ENCODE results near the gene INTS1.
A peak's percentile ranks its signal among the peaks of the same experiment; 100 is the strongest.

INTS1 gene

DNA sequence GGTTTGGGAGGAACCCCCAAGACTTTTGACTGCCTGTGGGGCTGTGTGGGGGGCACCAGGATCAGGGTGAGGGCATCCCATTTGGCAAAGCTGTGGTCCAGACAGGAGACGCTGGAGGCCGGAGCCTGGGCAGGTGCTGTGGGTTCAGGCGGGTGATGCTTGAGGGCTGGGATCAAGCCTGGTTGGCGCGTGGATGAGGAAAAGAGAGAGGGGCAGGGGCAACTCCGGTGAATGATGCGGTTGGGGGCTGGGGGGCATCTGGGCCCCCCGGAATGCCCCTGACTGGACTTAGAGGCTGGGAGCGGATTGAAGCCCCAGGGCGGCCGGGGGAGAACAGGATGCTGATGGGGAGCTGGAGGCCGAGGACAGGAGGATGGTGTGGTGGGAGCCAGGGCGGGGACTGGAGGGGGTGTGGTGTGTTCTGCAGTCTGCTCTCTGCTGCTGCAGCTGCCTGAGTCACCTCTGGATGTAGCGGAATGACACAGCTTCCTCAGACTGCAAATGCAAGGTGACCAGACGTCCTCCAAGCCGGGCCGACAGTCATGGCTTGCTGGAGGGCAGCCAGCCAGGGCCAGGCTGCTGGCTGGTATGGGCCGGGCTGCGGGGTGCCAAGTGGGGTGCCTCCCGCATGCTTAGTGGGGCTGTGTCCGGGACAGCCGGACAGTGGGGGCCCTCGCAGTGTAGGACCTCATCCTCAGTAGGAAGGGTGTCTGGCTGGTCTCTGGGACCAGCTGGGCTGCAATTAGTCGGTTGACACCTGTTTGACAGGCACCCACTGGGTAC, 29.5 kb upstream of the INTS1 start:
- TF ChIP-seq, protein P1, sequence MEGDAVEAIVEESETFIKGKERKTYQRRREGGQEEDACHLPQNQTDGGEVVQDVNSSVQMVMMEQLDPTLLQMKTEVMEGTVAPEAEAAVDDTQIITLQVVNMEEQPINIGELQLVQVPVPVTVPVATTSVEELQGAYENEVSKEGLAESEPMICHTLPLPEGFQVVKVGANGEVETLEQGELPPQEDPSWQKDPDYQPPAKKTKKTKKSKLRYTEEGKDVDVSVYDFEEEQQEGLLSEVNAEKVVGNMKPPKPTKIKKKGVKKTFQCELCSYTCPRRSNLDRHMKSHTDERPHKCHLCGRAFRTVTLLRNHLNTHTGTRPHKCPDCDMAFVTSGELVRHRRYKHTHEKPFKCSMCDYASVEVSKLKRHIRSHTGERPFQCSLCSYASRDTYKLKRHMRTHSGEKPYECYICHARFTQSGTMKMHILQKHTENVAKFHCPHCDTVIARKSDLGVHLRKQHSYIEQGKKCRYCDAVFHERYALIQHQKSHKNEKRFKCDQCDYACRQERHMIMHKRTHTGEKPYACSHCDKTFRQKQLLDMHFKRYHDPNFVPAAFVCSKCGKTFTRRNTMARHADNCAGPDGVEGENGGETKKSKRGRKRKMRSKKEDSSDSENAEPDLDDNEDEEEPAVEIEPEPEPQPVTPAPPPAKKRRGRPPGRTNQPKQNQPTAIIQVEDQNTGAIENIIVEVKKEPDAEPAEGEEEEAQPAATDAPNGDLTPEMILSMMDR (IDR thresholded peaks at IDR 0.05; ENCODE audit: borderline replicate concordance, control extremely low read depth, extremely low read depth, insufficient read depth, missing control alignments) = no peak
- peak; percentile 81 for DNase-seq (ENCODE audit: low spot score)
- in situ Hi-C loops (cut with MboI; ENCODE audit: low sequenced_read_pairs, unreplicated experiment) = no loop called here

DNA sequence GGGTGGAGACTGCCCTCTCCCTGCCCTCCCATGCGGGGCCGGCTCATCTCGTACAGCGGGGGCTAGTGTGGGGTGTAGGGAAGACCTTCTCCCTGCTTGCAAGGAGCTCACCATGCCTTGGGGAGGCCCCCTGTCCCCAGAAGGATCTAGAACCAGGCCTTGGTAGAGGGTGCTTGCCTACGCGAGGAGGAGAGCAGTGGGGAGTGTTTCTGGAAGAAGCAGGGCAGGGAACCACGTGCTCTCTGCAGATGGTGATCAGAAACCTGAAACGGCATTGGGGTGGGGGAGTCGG, 29.0 kb upstream of the INTS1 start:
- TF ChIP-seq, protein P1 (IDR thresholded peaks at IDR 0.05; ENCODE audit: borderline replicate concordance, control extremely low read depth, extremely low read depth, insufficient read depth, missing control alignments) = no peak
- in situ Hi-C loops (cut with MboI; ENCODE audit: low sequenced_read_pairs, unreplicated experiment) = no loop called here
- no peak for DNase-seq (ENCODE audit: low spot score)

DNA sequence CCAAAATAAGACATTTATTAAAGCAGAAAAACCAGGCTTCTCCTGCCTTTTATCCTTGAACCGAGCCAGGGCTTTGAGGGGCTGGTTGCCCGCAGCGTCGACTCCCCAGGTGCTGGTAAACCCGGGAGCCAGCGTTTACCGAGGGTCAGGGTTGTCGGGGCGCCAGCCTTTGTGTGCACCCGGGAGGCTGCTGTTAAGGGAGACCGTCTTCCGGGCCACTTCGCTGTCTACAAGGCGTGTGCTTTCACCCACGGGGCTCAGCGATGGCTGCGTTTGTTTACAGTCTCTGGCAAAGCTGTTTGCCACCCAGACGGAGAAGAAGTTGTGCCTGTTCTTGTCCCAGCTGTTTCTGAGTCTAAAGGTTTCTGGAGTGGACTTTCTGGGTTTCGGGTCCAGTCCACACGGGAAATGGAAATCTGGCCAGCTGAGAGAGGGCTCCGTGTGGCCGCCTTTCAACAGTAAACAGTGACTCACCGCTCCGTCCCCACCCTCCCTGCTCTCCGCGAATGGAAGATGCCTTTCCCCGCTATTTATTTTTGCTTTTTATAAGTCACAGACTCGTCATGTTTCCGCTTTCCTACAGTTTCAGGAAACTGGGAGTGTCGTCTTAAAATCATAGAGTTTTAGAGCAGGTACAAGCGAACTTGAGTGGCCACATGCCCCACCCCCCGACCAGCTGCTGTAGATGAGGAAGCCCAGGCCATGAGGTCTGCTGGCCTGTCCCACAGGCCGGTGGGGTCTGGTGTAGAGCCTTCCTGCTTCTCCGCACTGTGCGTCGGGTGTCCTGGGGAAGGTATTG, 28.5 kb upstream of the INTS1 start:
- TF ChIP-seq, protein P1 (IDR thresholded peaks at IDR 0.05; ENCODE audit: borderline replicate concordance, control extremely low read depth, extremely low read depth, insufficient read depth, missing control alignments) = no peak
- in situ Hi-C loops (cut with MboI; ENCODE audit: low sequenced_read_pairs, unreplicated experiment) = no loop called here
- DNase-seq (ENCODE audit: low spot score) = no peak

DNA sequence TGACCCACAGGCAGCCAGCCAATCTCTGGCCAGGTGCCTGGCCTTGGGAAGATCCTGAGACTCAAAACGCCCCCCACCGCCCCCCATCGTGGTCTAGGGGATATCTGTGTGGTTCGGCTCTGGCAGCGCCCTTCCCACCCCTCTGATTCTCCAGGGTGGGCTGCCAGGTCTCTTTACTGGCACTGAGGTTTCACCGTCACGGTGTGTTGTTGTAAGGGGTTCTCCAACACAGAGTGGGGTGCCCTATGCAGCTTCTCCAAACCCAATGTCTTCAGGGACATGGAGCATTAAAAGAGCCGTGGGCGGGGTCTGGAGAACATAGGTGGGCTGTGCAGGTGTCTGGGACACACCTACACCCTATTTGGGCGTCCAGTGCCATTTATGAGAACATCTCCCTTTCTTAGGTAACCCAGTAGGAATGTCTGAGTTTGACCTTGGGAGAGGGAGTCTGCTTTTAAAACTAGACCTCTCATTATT, 27.8 kb upstream of the INTS1 start:
- TF ChIP-seq, protein P1 (IDR thresholded peaks at IDR 0.05; ENCODE audit: borderline replicate concordance, control extremely low read depth, extremely low read depth, insufficient read depth, missing control alignments) = no peak
- in situ Hi-C loops (cut with MboI; ENCODE audit: low sequenced_read_pairs, unreplicated experiment) = no loop called here

DNA sequence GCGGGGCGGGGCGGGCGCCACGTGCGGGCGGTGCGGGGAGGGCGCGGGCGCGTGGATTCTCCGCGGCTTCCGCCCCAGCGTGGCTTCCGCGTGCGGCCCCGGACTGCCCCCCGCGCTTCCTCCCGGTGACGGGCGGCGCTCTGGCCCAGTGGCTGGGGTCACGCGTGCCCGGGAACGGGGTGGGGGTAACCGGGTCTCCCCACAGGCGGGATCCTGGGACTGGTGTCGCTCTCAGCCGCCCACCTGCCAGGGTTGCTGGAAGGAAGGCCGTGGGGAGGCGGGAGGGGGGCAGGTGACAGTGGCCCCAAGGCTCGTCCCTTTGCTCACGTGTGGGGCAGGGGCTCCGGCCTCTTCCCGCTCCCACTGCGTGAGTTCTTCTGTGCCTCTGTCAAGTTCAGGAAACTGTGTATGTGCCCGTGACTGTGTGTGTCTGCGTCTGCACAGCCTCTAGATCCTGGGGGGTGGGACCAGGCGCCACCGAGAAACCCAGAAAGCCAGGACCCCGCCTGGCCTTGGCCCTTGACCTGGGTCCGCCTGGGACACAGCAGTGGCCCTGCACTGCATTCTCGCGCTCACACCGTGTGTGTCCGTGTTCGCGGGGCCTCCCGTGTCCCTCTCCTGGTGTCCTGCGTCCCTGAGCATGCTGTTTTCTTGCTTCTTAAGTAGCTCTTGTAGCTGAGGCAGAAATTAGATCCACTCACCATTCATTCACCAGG, 27.2 kb upstream of the INTS1 start:
- TF ChIP-seq, protein P1 (IDR thresholded peaks at IDR 0.05; ENCODE audit: borderline replicate concordance, control extremely low read depth, extremely low read depth, insufficient read depth, missing control alignments) = no peak
- in situ Hi-C loops (cut with MboI; ENCODE audit: low sequenced_read_pairs, unreplicated experiment) = no loop called here
- no peak for DNase-seq (ENCODE audit: low spot score)

More for the DNA sequence above, 27.8 kb upstream of the INTS1 start:
- DNase-seq (ENCODE audit: low spot score) = no peak

DNA sequence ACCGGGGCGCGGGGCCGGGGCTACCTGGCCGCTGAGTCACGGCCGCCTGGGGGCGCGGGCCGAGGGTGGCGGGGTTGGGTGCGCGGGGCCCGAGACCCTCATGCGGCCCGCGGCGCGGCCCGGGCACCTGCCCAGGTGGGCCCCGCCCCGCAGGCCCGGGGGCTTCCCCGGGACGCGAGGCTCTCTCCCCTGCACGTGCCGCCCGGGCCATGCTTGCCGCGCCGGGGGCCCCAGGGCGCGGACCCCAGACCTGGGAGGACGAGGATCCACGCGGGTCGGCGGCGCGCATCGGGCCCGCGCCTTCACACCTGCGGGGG, 26.7 kb upstream of the INTS1 start:
- DNase-seq (ENCODE audit: low spot score) = no peak
- TF ChIP-seq, protein P1 (IDR thresholded peaks at IDR 0.05; ENCODE audit: borderline replicate concordance, control extremely low read depth, extremely low read depth, insufficient read depth, missing control alignments) = no peak
- in situ Hi-C loops (cut with MboI; ENCODE audit: low sequenced_read_pairs, unreplicated experiment) = no loop called here

Measured in GM13976 (cell line).